H7 (cell line): ENCODE results near the gene AGTPBP1. TPM values are rescaled to one million over a fixed set of nuclear protein-coding genes. Genes with fewer than 3 reads are reported as not detected.
A peak's percentile ranks its signal among the peaks of the same experiment; 100 is the strongest.

Experiments
- DNase-seq: peaks from one replicate; pipeline ENCODE4 v3.0.0; 2012
- H3K27me3 ChIP-seq: 2 replicates; pipeline ENCODE4 v1.6.0; 2011; ENCODE audit warnings: mild to moderate bottlenecking, low read length; ENCODE audit not compliant: control insufficient read depth, insufficient read depth
- H3K36me3 ChIP-seq: replicated peaks from 2 replicates; pipeline ENCODE4 v1.5.1; 2011; ENCODE audit warnings: low read length; ENCODE audit not compliant: control insufficient read depth, insufficient read depth
- H3K4me3 ChIP-seq: 2 replicates; pipeline ENCODE4 v1.5.1; 2011; ENCODE audit warnings: low read depth, mild to moderate bottlenecking, control low read depth, low read length, moderate library complexity; ENCODE audit not compliant: insufficient read depth
- total RNA-seq: library from RNA; depleted of rRNA; stranded (reverse); fragments of >200 nt; shearing (Covaris generic); gene quantifications from 2 replicates; pipeline ENCODE4 v1.2.3, GENCODE V29; 2014

AGTPBP1 gene
- total RNA-seq, 1 experiment from 2014 or later: 42.6 TPM

DNA sequence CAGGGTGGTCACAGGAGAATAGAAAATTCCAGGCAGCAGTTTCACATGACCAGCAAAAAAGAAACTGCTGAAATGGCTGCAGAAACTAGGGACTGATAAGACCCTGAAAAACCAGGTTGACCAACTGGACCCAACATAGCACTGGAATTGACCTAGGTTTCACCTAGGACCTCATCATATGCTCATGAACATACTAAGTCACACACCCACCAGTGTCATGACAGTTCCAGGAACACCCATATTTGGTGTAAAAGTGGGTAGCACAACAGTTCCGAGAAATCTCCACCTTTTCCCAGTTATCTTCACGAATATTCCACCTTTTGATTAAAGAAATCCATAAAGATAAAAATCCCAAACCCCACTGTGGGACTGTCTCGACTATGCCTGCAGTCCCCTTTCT lies 182.2 kb downstream of the AGTPBP1 start:
- H3K27me3 ChIP-seq: no peaks in the 10 kb centered on the region
- no peaks in the 10 kb centered on the region for H3K36me3 ChIP-seq
- no peak overlapping the region for H3K4me3 ChIP-seq
- no peak for DNase-seq

DNA sequence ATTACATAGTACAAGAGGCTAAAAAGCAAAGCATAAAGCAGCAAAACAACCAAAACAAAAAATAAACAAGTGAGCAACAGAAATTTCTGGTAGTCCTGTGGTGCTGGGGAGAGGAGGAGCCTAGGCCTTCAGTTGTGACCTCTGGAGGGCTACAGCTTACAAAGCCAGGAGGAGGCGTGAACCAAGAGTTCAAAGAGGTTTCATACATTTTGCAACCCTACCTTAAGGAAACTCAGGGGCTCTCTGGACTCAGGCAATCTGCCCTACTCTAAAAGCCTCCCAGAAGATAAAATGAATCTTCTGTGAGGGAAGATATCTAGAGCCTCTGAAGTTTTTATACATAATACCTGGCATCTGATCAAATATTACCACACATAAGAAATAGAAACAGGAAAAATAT lies 187.4 kb downstream of the AGTPBP1 start:
- Histone ChIP-seq H3K27me3 (no peaks in the 10 kb centered on the region), H3K36me3 (no peaks in the 10 kb centered on the region), H3K4me3 (no peak overlapping the region)
- no peak for DNase-seq

GRCh38 chr9:85553475-85553874 lies 188.3 kb downstream of the AGTPBP1 start:
- DNase-seq: no peak
- H3K4me3 ChIP-seq: no peak overlapping the region
- H3K36me3 ChIP-seq: no peaks in the 10 kb centered on the region
- no peaks in the 10 kb centered on the region for H3K27me3 ChIP-seq

- no peak for DNase-seq
- Histone ChIP-seq H3K4me3 (no peak overlapping the region), H3K27me3 (no peaks in the 10 kb centered on the region), H3K36me3 (no peaks in the 10 kb centered on the region)
Observed at GRCh38 chr9:85547599-85547998, 194.2 kb downstream of the AGTPBP1 start.

DNA sequence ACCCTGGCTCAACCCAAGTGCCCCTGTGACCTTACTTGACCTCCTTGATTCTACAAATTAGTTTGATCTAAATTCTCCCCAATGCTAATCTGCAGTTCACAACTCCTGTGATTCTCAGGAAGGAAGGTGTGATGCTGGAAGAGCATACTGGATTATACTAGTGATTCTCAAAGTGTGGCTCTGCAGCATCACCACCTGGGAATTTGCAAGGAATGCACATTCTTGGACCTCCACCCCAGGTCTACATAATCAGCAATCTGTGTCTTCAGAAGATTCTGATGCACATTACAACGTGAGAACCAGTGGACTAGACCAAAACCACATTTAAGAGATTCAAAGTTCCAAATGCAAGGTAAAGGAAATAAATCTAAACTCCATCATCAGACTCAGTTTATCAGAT lies 198.6 kb downstream of the AGTPBP1 start:
- DNase-seq: peak; percentile 15
- H3K36me3 ChIP-seq: no peaks in the 10 kb centered on the region
- H3K4me3 ChIP-seq: no peak overlapping the region
- H3K27me3 ChIP-seq: no peaks in the 10 kb centered on the region

GRCh38 chr9:85541876-85542275 lies 199.9 kb downstream of the AGTPBP1 start:
- peak; percentile 3 for DNase-seq
- H3K27me3 ChIP-seq: no peaks in the 10 kb centered on the region
- no peaks in the 10 kb centered on the region for H3K36me3 ChIP-seq
- H3K4me3 ChIP-seq: no peak overlapping the region

DNA sequence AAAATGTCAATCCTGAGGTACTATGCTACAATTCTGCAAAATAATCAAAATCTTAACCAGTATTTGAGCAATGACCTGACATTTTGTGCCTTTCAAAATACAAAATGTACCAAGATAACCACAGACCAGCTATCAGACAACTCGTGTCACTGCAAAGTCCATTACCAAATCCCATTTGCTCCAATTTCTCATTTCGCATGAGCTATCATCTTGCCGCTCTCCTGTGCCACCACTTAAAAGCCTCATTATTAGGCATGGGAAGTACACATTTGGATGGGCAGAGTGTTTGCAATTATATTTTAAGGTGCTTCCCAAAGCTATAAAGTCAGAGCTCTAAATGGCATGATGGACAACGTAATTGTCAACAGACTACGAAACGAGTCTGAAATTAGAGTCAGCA lies 205.2 kb downstream of the AGTPBP1 start:
- DNase-seq: no peak
- Histone ChIP-seq H3K4me3 (no peak overlapping the region), H3K27me3 (no peaks in the 10 kb centered on the region), H3K36me3 (no peaks in the 10 kb centered on the region)

DNA sequence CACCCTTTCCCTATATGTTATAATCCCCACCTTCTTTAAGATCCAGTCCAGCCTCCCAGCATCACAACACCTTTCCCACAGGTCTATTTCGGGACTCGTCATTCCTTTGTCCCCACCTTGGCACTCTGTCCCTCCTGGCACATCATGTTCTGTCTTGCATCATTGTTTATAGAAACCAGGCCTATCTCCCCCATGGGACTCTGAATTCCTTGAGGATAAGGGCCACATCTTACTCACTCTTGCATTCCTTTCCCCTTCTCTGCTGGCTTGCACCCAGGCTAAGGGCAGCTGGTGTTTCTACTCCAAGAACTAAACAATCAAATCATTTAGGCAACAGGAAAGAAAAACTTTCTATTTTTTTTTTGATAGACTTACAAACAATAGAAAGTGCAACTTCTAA lies 205.7 kb downstream of the AGTPBP1 start:
- H3K4me3 ChIP-seq: no peak overlapping the region
- peak; percentile 7 for DNase-seq
- no peaks in the 10 kb centered on the region for H3K27me3 ChIP-seq
- H3K36me3 ChIP-seq: no peaks in the 10 kb centered on the region

- H3K27me3 ChIP-seq: no peaks in the 10 kb centered on the region
- DNase-seq: no peak
- H3K4me3 ChIP-seq: no peak overlapping the region
- no peaks in the 10 kb centered on the region for H3K36me3 ChIP-seq
Observed at GRCh38 chr9:85534340-85534739, 207.4 kb downstream of the AGTPBP1 start.

GRCh38 chr9:85533538-85533937 lies 208.2 kb downstream of the AGTPBP1 start:
- Histone ChIP-seq H3K4me3 (no peak overlapping the region), H3K27me3 (no peaks in the 10 kb centered on the region), H3K36me3 (no peaks in the 10 kb centered on the region)
- no peak for DNase-seq

GRCh38 chr9:85530721-85531120 lies 211.0 kb downstream of the AGTPBP1 start:
- Histone ChIP-seq H3K27me3 (no peaks in the 10 kb centered on the region), H3K36me3 (no peaks in the 10 kb centered on the region), H3K4me3 (no peak overlapping the region)
- DNase-seq: peak; percentile 2

GRCh38 chr9:85528607-85529006 lies 213.1 kb downstream of the AGTPBP1 start:
- peaks cover 6% of the 10 kb centered on the region for H3K27me3 ChIP-seq
- no peak overlapping the region for H3K4me3 ChIP-seq
- no peak for DNase-seq
- H3K36me3 ChIP-seq: no peaks in the 10 kb centered on the region

DNA sequence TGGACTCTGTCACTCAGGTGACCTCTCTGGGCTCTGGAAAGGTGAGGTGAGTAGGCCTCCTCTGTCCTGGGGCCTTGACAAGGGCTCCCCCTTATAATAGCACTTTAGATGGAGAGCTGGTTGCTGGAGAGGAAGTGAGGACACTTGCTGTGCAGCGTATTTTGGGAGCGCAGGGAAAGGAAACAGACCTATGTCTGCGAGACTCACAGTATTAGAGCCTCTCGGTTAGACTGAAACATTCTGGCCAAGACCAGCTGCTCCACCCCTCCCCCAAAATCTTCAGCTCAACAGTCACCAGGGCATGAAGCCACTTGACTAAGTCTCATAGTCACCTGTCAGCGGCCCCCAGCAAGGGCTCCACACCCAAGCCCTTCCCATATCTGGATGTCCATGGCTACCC lies 213.6 kb downstream of the AGTPBP1 start:
- DNase-seq: no peak
- Histone ChIP-seq H3K36me3 (no peaks in the 10 kb centered on the region), H3K4me3 (no peak overlapping the region), H3K27me3 (peaks cover 10% of the 10 kb centered on the region)

GRCh38 chr9:85527331-85528020 lies 214.3 kb downstream of the AGTPBP1 start:
- no peaks in the 10 kb centered on the region for H3K36me3 ChIP-seq
- H3K4me3 ChIP-seq: no peak overlapping the region
- peak; percentile 1 for DNase-seq
- H3K27me3 ChIP-seq: peaks cover 17% of the 10 kb centered on the region

GRCh38 chr9:85524531-85524930 lies 217.2 kb downstream of the AGTPBP1 start:
- H3K27me3 ChIP-seq: peaks cover 22% of the 10 kb centered on the region
- H3K4me3 ChIP-seq: no peak overlapping the region
- no peaks in the 10 kb centered on the region for H3K36me3 ChIP-seq
- no peak for DNase-seq

- DNase-seq: peak; percentile 32
- H3K36me3 ChIP-seq: no peaks in the 10 kb centered on the region
- H3K27me3 ChIP-seq: peaks cover 22% of the 10 kb centered on the region
- peak overlapping the region; percentile 61; the same call in 1 of the 2 replicates for H3K4me3 ChIP-seq
Observed at GRCh38 chr9:85523202-85523601, 218.6 kb downstream of the AGTPBP1 start.
